Ishikawa (cell line): ENCODE measurements around the gene CHI3L2.

ENCODE experiments used
- CREB1 ChIP-seq: IDR thresholded peaks from 2 replicates; pipeline ENCODE4 v1.6.1; 2012; ENCODE audit warnings: low read depth
- EGR1 ChIP-seq: IDR thresholded peaks from 2 replicates; pipeline ENCODE4 v1.6.1; 2012
- MAX ChIP-seq: IDR thresholded peaks from 2 replicates; pipeline ENCODE4 v1.6.1; 2012
- RAD21 ChIP-seq: IDR thresholded peaks from 2 replicates; pipeline ENCODE4 v1.6.1; 2012; ENCODE audit warnings: low read depth
- REST ChIP-seq: IDR thresholded peaks from 2 replicates; pipeline ENCODE4 v1.6.1; 2012; ENCODE audit warnings: low read depth, mild to moderate bottlenecking
- YY1 ChIP-seq: IDR thresholded peaks from 2 replicates; pipeline ENCODE4 v1.6.1; 2012; ENCODE audit warnings: low read depth

GRCh38 chr1:111252786-111253185, 25.3 kb downstream of the CHI3L2 start:
- TF ChIP-seq REST (no peak), CREB1 (no peak), MAX (no peak), YY1 (no peak), EGR1 (no peak), RAD21 (no peak)
